Suprapubic skin (tissue), 4 donors: Measurements from ENCODE around the gene MYBPH. TPM values are rescaled to one million over a fixed set of nuclear protein-coding genes. Genes with fewer than 3 reads are reported as not detected.

Experiments
- DNase-seq, 2 donors: peaks; one replicate each; pipeline ENCODE4 v3.0.0-alpha.2; 2019; ENCODE audit warnings: low spot score in 2 of 2
- H3K27ac ChIP-seq: fragments of 200-600 bp; sonication (generic); one replicate; pipeline ENCODE4 v1.5.1; 2019
- H3K27me3 ChIP-seq: fragments of 200-600 bp; sonication (generic); one replicate; pipeline ENCODE4 v1.5.1; 2019
- H3K36me3 ChIP-seq: fragments of 200-600 bp; sonication (generic); one replicate; pipeline ENCODE4 v1.5.1; 2019
- H3K4me1 ChIP-seq: fragments of 200-600 bp; sonication (generic); one replicate; pipeline ENCODE4 v1.5.1; 2019
- H3K4me3 ChIP-seq: fragments of 200-600 bp; sonication (generic); one replicate; pipeline ENCODE4 v1.5.1; 2019; ENCODE audit warnings: mild to moderate bottlenecking
- H3K9me3 ChIP-seq: fragments of 200-600 bp; sonication (generic); one replicate; pipeline ENCODE4 v1.5.1; 2019
- EP300 ChIP-seq: sonication (generic); formaldehyde crosslinking; IDR thresholded peaks from one replicate; pipeline ENCODE4 v1.6.1; 2017; ENCODE audit warnings: antibody characterized with exemption
- POLR2A ChIP-seq, 2 donors: fragments of 450-650 bp; IDR thresholded peaks; one replicate each; pipeline ENCODE4 v1.6.1; 2017; ENCODE audit warnings: antibody characterized with exemption in 2 of 2, mild to moderate bottlenecking in 2 of 2, moderate library complexity in 2 of 2
- POLR2AphosphoS5 ChIP-seq, 3 donors: sonication (generic); formaldehyde crosslinking; IDR thresholded peaks; one replicate each; pipeline ENCODE4 v1.6.1; 2017; ENCODE audit warnings: antibody characterized with exemption in 3 of 3
- WGBS: methylation state at CpG from one replicate; pipeline ENCODE4 v1.1.5; 2018; 5-methylcytosine and 5-hydroxymethylcytosine counted together
- total RNA-seq, 4 donors: library from RNA; depleted of rRNA; stranded (reverse); fragments of >200 nt; gene quantifications; one replicate each; pipeline ENCODE4 v1.1.0, GENCODE V29; 2016
- TF ChIP-seq, protein P1 (sequence below), 2 donors: fragments of 200-600 bp in 1 of 2; fragments of 450-650 bp in 1 of 2; sonication (generic) in 1 of 2; IDR thresholded peaks; one replicate each; pipeline ENCODE4 v1.5.1; 2016 to 2019; ENCODE audit warnings: antibody characterized with exemption in 2 of 2, mild to moderate bottlenecking in 1 of 2, moderate library complexity in 1 of 2

The MYBPH gene
- total RNA-seq, 4 donors from 2014 or later: 0.26 TPM; not detected in 3

DNA sequence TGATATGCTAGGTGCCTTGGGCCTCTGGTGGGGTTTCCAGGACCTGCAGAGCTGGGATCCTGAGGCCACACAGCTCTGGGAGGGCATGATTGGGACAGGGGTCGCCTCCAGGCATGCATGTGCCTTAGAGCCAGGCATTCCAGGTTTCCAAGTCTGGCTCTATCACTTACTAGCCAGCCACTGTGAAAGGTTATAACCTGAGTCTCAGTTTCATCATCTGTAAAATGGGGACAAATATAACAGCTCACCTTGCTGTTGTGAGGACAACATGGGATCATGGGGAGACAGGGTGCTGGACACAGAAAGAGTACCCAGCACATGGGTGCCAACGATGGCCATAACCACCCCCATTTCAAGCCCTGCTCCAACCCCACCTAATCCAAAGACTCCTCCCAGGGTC is 8.2 kb upstream of the MYBPH start:
- peaks cover 32% of the 10 kb centered on the region for H3K4me1 ChIP-seq
- H3K4me3 ChIP-seq: no peak overlapping the region
- no peak overlapping the region for H3K27ac ChIP-seq
- H3K36me3 ChIP-seq: no peaks in the 10 kb centered on the region
- 100% methylated on average over 1 of the region's 2 CpGs for WGBS
- no peak for TF ChIP-seq POLR2A (IDR thresholded peaks at IDR 0.05)
- TF ChIP-seq POLR2AphosphoS5 (IDR thresholded peaks at IDR 0.05): no peak
- TF ChIP-seq, protein P1, sequence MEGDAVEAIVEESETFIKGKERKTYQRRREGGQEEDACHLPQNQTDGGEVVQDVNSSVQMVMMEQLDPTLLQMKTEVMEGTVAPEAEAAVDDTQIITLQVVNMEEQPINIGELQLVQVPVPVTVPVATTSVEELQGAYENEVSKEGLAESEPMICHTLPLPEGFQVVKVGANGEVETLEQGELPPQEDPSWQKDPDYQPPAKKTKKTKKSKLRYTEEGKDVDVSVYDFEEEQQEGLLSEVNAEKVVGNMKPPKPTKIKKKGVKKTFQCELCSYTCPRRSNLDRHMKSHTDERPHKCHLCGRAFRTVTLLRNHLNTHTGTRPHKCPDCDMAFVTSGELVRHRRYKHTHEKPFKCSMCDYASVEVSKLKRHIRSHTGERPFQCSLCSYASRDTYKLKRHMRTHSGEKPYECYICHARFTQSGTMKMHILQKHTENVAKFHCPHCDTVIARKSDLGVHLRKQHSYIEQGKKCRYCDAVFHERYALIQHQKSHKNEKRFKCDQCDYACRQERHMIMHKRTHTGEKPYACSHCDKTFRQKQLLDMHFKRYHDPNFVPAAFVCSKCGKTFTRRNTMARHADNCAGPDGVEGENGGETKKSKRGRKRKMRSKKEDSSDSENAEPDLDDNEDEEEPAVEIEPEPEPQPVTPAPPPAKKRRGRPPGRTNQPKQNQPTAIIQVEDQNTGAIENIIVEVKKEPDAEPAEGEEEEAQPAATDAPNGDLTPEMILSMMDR (IDR thresholded peaks at IDR 0.05): no peak
- no peaks in the 10 kb centered on the region for H3K9me3 ChIP-seq
- no peaks in the 10 kb centered on the region for H3K27me3 ChIP-seq
- DNase-seq: peak in 1 of 2 donors; percentile 15

DNA sequence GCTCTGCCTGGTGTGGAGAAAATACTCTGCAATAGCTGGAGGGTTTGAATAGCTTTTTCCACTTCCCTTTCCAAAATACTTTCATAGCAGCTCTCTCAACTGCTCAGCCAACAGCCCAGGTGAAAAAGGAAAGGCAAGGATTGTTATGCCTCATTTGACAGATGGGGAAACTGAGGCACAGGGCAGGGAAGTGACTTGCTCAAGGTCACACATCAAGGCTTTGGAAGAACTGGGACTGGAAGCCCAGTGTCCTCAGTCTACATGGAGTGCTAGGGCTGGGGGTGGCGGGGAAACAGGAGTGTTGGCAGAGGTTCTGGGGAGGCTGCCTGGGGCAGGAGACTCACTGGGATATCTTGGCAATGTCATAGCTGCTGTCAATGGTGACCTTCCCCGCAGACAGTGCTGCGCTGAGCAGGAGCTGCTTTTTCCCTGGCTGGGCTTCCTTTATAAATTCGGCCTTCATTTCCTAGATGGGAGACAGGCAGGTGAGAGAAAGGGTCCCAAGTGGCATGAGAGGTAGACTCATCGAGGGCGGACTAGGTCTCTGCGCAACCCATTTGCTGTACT is 6.8 kb upstream of the MYBPH start:
- peak overlapping the region; percentile 34 for H3K27ac ChIP-seq
- peak in 1 of 2 donors; percentile 48 for DNase-seq
- no peak for TF ChIP-seq POLR2AphosphoS5 (IDR thresholded peaks at IDR 0.05)
- TF ChIP-seq EP300: no peak
- TF ChIP-seq POLR2A (IDR thresholded peaks at IDR 0.05): no peak
- TF ChIP-seq, protein P1 (IDR thresholded peaks at IDR 0.05): no peak
- no peaks in the 10 kb centered on the region for H3K36me3 ChIP-seq
- H3K27me3 ChIP-seq: no peaks in the 10 kb centered on the region
- 62% methylated on average over 7 of the region's 7 CpGs for WGBS
- no peaks in the 10 kb centered on the region for H3K9me3 ChIP-seq
- H3K4me1 ChIP-seq: peaks cover 28% of the 10 kb centered on the region
- H3K4me3 ChIP-seq: no peak overlapping the region

DNA sequence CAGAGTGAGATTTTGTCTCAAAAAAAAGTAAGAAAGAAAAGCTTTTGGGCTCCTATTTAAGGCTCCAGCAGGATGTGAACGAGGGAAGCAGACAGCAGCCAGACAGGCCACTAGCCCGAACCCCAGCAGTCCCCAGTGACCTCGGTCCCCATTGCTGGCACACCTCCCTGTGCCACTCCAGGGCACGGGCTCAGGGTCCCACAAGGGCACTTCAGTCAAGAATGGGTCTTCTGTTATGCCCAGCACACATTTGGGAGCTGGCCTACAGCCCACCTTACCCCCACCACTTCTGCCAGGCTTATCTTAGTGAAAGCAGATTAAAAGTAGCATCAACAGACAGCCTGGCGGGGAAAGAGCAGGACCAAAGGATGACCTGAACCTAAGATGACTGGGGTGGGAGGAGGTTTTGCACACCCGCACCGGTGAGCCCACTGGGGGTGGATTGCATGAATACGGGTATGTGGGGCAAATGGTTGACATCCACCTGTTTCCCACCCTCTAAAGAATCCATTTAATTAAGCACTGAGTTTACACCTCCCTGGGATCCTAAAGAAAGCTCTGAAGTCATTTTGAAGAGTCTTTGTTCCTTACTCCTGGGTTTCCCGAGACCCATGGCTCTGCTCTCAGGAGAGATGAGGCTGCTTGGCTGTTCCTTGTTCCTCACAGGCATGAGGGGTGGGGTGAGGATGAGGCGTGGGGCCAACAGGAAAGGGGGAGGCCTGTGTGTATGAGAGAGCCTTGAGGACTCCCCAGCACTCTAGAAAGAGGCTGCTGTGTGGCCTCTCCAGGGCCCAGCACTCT is 6.2 kb upstream of the MYBPH start:
- WGBS: 68% methylated on average over 9 of the region's 10 CpGs
- H3K27me3 ChIP-seq: no peaks in the 10 kb centered on the region
- peaks cover 22% of the 10 kb centered on the region for H3K4me1 ChIP-seq
- peak overlapping the region; percentile 34 for H3K27ac ChIP-seq
- H3K36me3 ChIP-seq: no peaks in the 10 kb centered on the region
- H3K9me3 ChIP-seq: no peaks in the 10 kb centered on the region
- H3K4me3 ChIP-seq: no peak overlapping the region
- TF ChIP-seq EP300 (no peak), POLR2AphosphoS5 (IDR thresholded peaks at IDR 0.05) (no peak), POLR2A (IDR thresholded peaks at IDR 0.05) (no peak)
- TF ChIP-seq, protein P1 (IDR thresholded peaks at IDR 0.05): no peak
- peak in 1 of 2 donors; percentile 54 for DNase-seq

DNA sequence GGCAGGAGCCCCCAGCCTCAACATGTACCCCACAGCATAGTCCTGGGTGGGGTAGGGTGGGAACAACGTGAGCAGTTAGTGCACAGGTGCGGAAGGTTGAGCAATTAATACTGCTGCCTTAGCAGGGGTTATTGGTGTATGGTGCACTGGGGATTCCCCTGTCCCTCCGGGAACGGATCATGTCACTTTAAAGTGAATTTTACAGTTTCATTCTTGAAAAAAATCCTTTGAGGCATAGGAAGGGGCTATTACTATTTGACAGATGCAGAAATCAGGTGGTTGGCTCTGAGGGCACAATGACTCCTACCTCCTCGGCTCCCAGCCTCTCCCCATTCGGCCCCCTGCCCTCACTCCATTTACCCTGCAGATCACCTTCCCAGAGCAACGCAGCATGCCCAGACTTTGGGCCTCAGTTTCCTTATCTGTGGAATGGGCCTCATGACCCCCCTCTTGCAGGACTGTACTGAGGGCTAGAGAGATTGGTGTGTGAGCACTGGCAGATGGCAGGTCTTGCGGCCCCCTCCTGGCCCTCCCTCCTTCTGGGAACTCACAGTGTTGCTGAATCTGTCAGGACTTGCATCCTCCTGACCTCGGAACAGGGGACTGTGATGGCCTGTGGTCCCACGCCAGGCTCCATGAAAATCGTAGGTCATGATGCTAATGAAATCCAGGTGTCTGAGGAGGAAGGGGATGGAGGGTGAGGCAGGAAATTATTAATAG is 5.1 kb upstream of the MYBPH start:
- DNase-seq: peak in 1 of 2 donors; percentile 29
- Histone ChIP-seq H3K36me3 (no peaks in the 10 kb centered on the region), H3K9me3 (no peaks in the 10 kb centered on the region), H3K4me3 (no peak overlapping the region), H3K27me3 (no peaks in the 10 kb centered on the region), H3K27ac (no peak overlapping the region), H3K4me1 (peaks cover 12% of the 10 kb centered on the region)
- 84% methylated on average over 11 of the region's 11 CpGs for WGBS
- no peak for TF ChIP-seq EP300
- TF ChIP-seq, protein P1 (IDR thresholded peaks at IDR 0.05): no peak
- TF ChIP-seq POLR2AphosphoS5 (IDR thresholded peaks at IDR 0.05): no peak
- no peak for TF ChIP-seq POLR2A (IDR thresholded peaks at IDR 0.05)

DNA sequence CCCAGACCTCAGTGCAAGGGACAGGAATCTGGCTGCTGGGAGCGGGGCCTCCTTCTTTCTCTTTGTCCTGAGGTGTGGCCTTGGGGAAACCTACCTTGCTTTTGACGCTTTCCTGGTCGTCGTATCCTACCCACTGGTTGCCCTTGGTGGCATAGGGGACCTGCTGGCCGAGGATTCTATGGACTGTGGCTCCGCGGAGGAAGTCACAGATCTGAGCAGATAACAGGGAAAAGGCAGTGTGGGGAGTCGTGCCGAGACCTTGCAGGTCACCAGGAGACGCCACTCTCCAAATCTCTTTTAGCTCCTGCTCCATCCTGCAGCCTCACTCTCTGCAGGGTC is 4.0 kb upstream of the MYBPH start:
- no peak overlapping the region for H3K4me3 ChIP-seq
- H3K9me3 ChIP-seq: no peaks in the 10 kb centered on the region
- TF ChIP-seq POLR2A (IDR thresholded peaks at IDR 0.05) (no peak), EP300 (no peak), POLR2AphosphoS5 (IDR thresholded peaks at IDR 0.05) (no peak)
- TF ChIP-seq, protein P1 (IDR thresholded peaks at IDR 0.05): no peak
- WGBS: 95% methylated on average over 10 of the region's 10 CpGs
- DNase-seq: peak in 1 of 2 donors; percentile 28
- no peaks in the 10 kb centered on the region for H3K27me3 ChIP-seq
- no peaks in the 10 kb centered on the region for H3K36me3 ChIP-seq
- peaks cover under 1% of the 10 kb centered on the region for H3K4me1 ChIP-seq
- H3K27ac ChIP-seq: no peak overlapping the region
